Measurements from ENCODE around the gene C2orf74. TPM values are rescaled to one million over a fixed set of nuclear protein-coding genes. Genes with fewer than 3 reads are reported as not detected.

Gene C2orf74
- total RNA-seq, 2 donors from 2014 or later, result 12.7 to 17.2 TPM

- Histone ChIP-seq H3K9me3 (no peaks in the 10 kb centered on the region), H3K36me3 (peaks cover 35% of the 10 kb centered on the region), H3K4me1 (ENCODE audit: control insufficient read depth in 1 of 2, low read depth in 2 of 2) (peaks cover 35 to 55% of the 10 kb centered on the region in 2 donors), H3K4me3 (peak overlapping the region; percentile 4), H3K27ac (peak overlapping the region; percentile 65 to 93), H3K27me3 (replicated peaks; ENCODE audit: insufficient read depth) (no peaks in the 10 kb centered on the region)
- ATAC-seq (ENCODE audit: insufficient number of reproducible peaks, low FRiP score, low read depth) (no peak), DNase-seq (ENCODE audit: low spot score) (no peak)
- TF ChIP-seq CTCF (IDR thresholded peaks at IDR 0.05), result no peak
Measured at GRCh38 chr2:61181382-61182058, 19.5 kb downstream of the C2orf74 start.

GRCh38 chr2:61182059-61182383 is 20.0 kb downstream of the C2orf74 start:
- no peak overlapping the region for H3K4me3 ChIP-seq
- peaks cover 38% of the 10 kb centered on the region for H3K36me3 ChIP-seq
- DNase-seq (ENCODE audit: low spot score) (no peak), ATAC-seq (ENCODE audit: insufficient number of reproducible peaks, low FRiP score, low read depth) (no peak)
- TF ChIP-seq CTCF (IDR thresholded peaks at IDR 0.05), result no peak
- H3K27ac ChIP-seq, result peak overlapping the region in 1 of 2 donors; percentile 93
- no peaks in the 10 kb centered on the region for H3K27me3 ChIP-seq (replicated peaks; ENCODE audit: insufficient read depth)
- no peaks in the 10 kb centered on the region for H3K9me3 ChIP-seq
- peaks cover 35 to 55% of the 10 kb centered on the region in 2 donors for H3K4me1 ChIP-seq (ENCODE audit: control insufficient read depth in 1 of 2, low read depth in 2 of 2)

DNA sequence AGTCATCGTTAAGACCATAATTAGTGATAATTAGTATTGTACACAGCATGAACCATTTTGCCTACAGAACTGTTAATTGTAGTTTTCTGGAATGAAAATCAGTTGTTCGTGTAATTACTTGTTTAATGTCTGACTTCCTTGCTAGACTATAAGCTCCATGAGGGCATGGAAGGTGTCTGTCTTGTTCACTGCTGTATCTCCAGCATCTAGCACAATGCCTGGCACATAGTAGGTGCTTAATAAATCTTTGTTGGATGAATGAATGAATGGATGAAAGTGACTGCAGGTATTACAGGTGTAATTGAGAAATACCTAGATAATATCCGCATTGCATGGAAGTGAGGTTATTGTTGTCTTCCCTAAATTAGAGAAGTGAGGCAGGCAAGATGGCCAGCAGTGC is 21.8 kb downstream of the C2orf74 start:
- TF ChIP-seq CTCF (IDR thresholded peaks at IDR 0.05), result no peak
- no peak overlapping the region for H3K4me3 ChIP-seq
- no peaks in the 10 kb centered on the region for H3K27me3 ChIP-seq (replicated peaks; ENCODE audit: insufficient read depth)
- H3K36me3 ChIP-seq, result peaks cover 53% of the 10 kb centered on the region
- no peak overlapping the region for H3K27ac ChIP-seq
- no peak for ATAC-seq (ENCODE audit: insufficient number of reproducible peaks, low FRiP score, low read depth)
- H3K9me3 ChIP-seq, result no peaks in the 10 kb centered on the region
- no peak for DNase-seq (ENCODE audit: low spot score)
- peaks cover 28 to 45% of the 10 kb centered on the region in 2 donors for H3K4me1 ChIP-seq (ENCODE audit: control insufficient read depth in 1 of 2, low read depth in 2 of 2)

DNA sequence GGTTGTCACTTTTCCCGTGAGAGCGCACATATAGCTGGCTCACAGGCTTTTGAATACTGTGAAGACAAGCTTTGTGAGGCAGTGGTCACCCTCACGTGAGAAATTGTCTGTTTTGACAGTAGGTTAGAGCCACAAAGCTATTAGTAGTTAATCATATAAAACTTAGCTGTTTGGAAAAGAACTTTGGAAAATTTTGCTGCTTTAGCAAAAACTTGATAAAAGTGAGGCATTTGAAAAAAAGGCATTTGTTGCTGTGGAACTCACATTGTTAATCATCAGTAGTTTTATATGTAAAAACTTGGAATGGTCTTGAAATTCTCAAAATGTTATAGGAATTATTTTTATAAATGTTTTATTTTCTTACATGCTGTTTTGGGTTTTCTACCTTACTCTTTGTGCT is 22.3 kb downstream of the C2orf74 start:
- no peak for TF ChIP-seq CTCF (IDR thresholded peaks at IDR 0.05)
- ATAC-seq (ENCODE audit: insufficient number of reproducible peaks, low FRiP score, low read depth) (no peak), DNase-seq (ENCODE audit: low spot score) (no peak)
- Histone ChIP-seq H3K27ac (no peak overlapping the region), H3K9me3 (no peaks in the 10 kb centered on the region), H3K27me3 (replicated peaks; ENCODE audit: insufficient read depth) (no peaks in the 10 kb centered on the region), H3K4me3 (no peak overlapping the region), H3K4me1 (ENCODE audit: control insufficient read depth in 1 of 2, low read depth in 2 of 2) (peaks cover 23 to 41% of the 10 kb centered on the region in 2 donors), H3K36me3 (peaks cover 55% of the 10 kb centered on the region)

DNA sequence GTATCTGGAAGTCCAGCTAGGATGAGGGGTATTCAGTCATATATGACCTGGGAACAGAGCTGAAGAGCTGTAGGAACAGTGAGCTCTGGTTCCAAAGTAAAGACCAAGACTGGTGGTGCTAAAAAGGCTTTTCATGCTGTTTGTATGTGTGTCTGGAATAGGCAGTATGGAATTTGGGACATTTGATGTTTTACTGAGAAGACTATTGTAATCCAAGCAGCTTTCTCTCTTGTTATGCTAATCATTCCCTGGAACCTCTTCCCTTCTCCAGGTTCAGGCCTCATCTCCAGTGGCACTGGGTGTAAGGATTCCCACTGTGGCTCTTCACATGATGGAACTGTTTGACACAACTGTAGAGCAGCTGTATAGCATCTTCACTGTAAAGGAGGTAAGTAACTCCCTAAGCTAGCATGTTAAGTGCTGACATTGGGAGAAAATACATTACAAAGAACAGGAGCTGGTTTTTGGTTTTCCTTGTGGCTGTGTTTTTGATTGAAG is 23.3 kb downstream of the C2orf74 start:
- no peak for DNase-seq (ENCODE audit: low spot score)
- Histone ChIP-seq H3K4me1 (ENCODE audit: control insufficient read depth in 1 of 2, low read depth in 2 of 2) (peaks cover 15 to 31% of the 10 kb centered on the region in 2 donors), H3K4me3 (no peak overlapping the region), H3K27ac (no peak overlapping the region), H3K36me3 (peaks cover 61% of the 10 kb centered on the region), H3K9me3 (no peaks in the 10 kb centered on the region), H3K27me3 (replicated peaks; ENCODE audit: insufficient read depth) (no peaks in the 10 kb centered on the region)
- no peak for TF ChIP-seq CTCF (IDR thresholded peaks at IDR 0.05)
- no peak for ATAC-seq (ENCODE audit: insufficient number of reproducible peaks, low FRiP score, low read depth)

Measured in thoracic aorta (tissue), 2 donors.